ENCODE measurements around the gene KRTAP10-12. TPM values are rescaled to one million over a fixed set of nuclear protein-coding genes. Genes with fewer than 3 reads are reported as not detected.
"Not testable (repeated sequence)": the region's sequence is repeated elsewhere in the genome, so short reads cannot be mapped to it uniquely, and the experiment has no call there.

KRTAP10-12 gene
- total and polyA plus RNA-seq, 2 of the 4 experiments (the other 2 are of a cell fraction): not detected

- in situ Hi-C loops (cut with MboI; ENCODE audit: low sequenced_read_pairs): no loop called here
- Histone ChIP-seq H3K9me3 (ENCODE audit: control insufficient read depth, insufficient read depth, low read length) (no peaks in the 10 kb centered on the region), H3K4ac (ENCODE audit: low read depth, low read length) (no peak overlapping the region), H3K4me1 (ENCODE audit: control insufficient read depth, insufficient read depth, low read length) (no peaks in the 10 kb centered on the region), H2BK120ac (ENCODE audit: low read depth, low read length) (no peak overlapping the region), H4K91ac (ENCODE audit: insufficient read depth, low read depth, low read length) (no peak overlapping the region), H2BK20ac (ENCODE audit: low read depth, low read length) (no peak overlapping the region), H3K18ac (ENCODE audit: low read depth, low read length) (no peak overlapping the region), H2BK15ac (ENCODE audit: low read depth, low read length) (no peak overlapping the region), H2BK5ac (ENCODE audit: low read depth, low read length, poor library complexity, severe bottlenecking) (no peak overlapping the region), H3K56ac (ENCODE audit: extremely low read depth, insufficient read depth, low read length) (no peak overlapping the region), H3K36me3 (ENCODE audit: control insufficient read depth, insufficient read depth, low read length) (no peaks in the 10 kb centered on the region), H3K14ac (replicated peaks; ENCODE audit: low read depth, low read length) (no peak overlapping the region), H3K9me1 (ENCODE audit: insufficient read depth, low read length) (no peaks in the 10 kb centered on the region), H4K5ac (ENCODE audit: low read depth, low read length) (no peak overlapping the region), H3K4me3 (ENCODE audit: insufficient read depth, low read depth, low read length) (no peak overlapping the region), H4K8ac (ENCODE audit: low read depth in 2 of 2, low read length in 2 of 2) (no peak overlapping the region), H3K23ac (ENCODE audit: low read depth, low read length) (no peak overlapping the region), H3K79me1 (ENCODE audit: low read depth in 1 of 2, low read length in 2 of 2) (no peaks in the 10 kb centered on the region), H3K27ac (ENCODE audit: insufficient read depth, low read length) (no peak overlapping the region), H3K9ac (ENCODE audit: low read depth, low read length) (no peak overlapping the region), H2AFZ (replicated peaks; ENCODE audit: low read length, poor library complexity) (no peak overlapping the region), H2AK9ac (replicated peaks; ENCODE audit: low read depth, low read length, poor library complexity) (no peak overlapping the region), H2AK5ac (ENCODE audit: low read depth, low read length) (no peak overlapping the region), H3K4me2 (ENCODE audit: low read depth, low read length) (no peak overlapping the region), H3K27me3 (ENCODE audit: control insufficient read depth, insufficient read depth, low read length) (peaks cover 32% of the 10 kb centered on the region), H4K20me1 (ENCODE audit: insufficient read depth, low read length) (no peaks in the 10 kb centered on the region)
- no TSS peak for BruUV-seq (replicated peaks)
- CTCF ChIA-PET: no interaction called here
- ATAC-seq (ENCODE audit: low read depth) (no peak), DNase-seq (no peak)
- intact Hi-C loops (cut with micrococcal nuclease): no loop called here
- WGBS, 2 experiments (ENCODE audit: extremely low coverage in 2 of 2, insufficient read length in 1 of 2): 40% methylated on average over 2 of the region's 6 CpGs; no CpG with 5 or more reads in 1 of the 2 experiments
- no peak for TF ChIP-seq FOS (IDR thresholded peaks at IDR 0.05; ENCODE audit: low read depth, low read length)
- no peak for TF ChIP-seq MAFK (IDR thresholded peaks at IDR 0.05; ENCODE audit: low read depth, low read length)
- no peak for TF ChIP-seq SMC3 (IDR thresholded peaks at IDR 0.05; ENCODE audit: low read depth, low read length)
- no peak for TF ChIP-seq MAZ (IDR thresholded peaks at IDR 0.05; ENCODE audit: borderline replicate concordance, low read depth, low read length)
- no peak for TF ChIP-seq CEBPB (IDR thresholded peaks at IDR 0.05; ENCODE audit: low read depth, low read length)
- no peak for TF ChIP-seq NFE2L2 (IDR thresholded peaks at IDR 0.05; ENCODE audit: low read depth, low read length)
- no peak for TF ChIP-seq POLR2A (IDR thresholded peaks at IDR 0.05; ENCODE audit: low read depth, low read length)
- TF ChIP-seq BHLHE40 (IDR thresholded peaks at IDR 0.05; ENCODE audit: low read depth, low read length): no peak
- TF ChIP-seq, protein P1, sequence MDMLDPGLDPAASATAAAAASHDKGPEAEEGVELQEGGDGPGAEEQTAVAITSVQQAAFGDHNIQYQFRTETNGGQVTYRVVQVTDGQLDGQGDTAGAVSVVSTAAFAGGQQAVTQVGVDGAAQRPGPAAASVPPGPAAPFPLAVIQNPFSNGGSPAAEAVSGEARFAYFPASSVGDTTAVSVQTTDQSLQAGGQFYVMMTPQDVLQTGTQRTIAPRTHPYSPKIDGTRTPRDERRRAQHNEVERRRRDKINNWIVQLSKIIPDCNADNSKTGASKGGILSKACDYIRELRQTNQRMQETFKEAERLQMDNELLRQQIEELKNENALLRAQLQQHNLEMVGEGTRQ (IDR thresholded peaks at IDR 0.05; ENCODE audit: low read depth, low read length): no peak
- TF ChIP-seq MXI1 (IDR thresholded peaks at IDR 0.05; ENCODE audit: borderline replicate concordance, low read depth, low read length): no peak
- POLR2A ChIA-PET (ENCODE audit: unreplicated experiment): no interaction called here
- dilution Hi-C loops (cut with HindIII; ENCODE audit: low sequenced_read_pairs, unreplicated experiment): no loop called here
Observed at GRCh38 chr21:44684483-44684882, 12.5 kb upstream of the KRTAP10-12 start.

DNA sequence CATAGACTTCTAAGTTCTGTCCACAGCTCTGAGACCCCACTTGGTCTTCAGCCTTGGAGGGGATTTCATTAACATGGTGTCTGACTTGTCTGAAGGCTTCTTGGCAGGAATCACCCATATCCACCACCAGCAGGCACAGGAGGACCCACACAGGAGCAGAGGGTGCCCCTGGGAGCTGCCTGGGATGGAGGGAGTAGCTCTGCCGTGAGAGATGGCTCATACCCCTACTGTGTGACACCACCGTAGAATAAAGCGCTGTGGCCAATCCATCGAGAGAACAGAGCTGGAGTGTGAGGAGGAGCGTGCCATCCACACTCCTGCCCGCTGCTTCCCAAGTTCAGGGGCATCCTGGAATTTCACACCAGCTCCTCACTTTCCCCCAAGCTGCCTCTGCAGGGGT, 11.9 kb upstream of the KRTAP10-12 start:
- CTCF ChIA-PET; H3K4me3 ChIP-seq (ENCODE audit: insufficient read depth, low read depth, low read length); H3K56ac ChIP-seq (ENCODE audit: extremely low read depth, insufficient read depth, low read length); intact Hi-C loops (cut with micrococcal nuclease); H4K8ac ChIP-seq (ENCODE audit: low read depth in 2 of 2, low read length in 2 of 2); H2BK15ac ChIP-seq (ENCODE audit: low read depth, low read length); H3K14ac ChIP-seq (replicated peaks; ENCODE audit: low read depth, low read length); DNase-seq; H3K27ac ChIP-seq (ENCODE audit: insufficient read depth, low read length); H2AK5ac ChIP-seq (ENCODE audit: low read depth, low read length); H4K20me1 ChIP-seq (ENCODE audit: insufficient read depth, low read length); BruUV-seq (replicated peaks); H4K5ac ChIP-seq (ENCODE audit: low read depth, low read length); H3K36me3 ChIP-seq (ENCODE audit: control insufficient read depth, insufficient read depth, low read length); ATAC-seq (ENCODE audit: low read depth); H2BK120ac ChIP-seq (ENCODE audit: low read depth, low read length); H3K79me1 ChIP-seq (ENCODE audit: low read depth in 1 of 2, low read length in 2 of 2); H3K9me1 ChIP-seq (ENCODE audit: insufficient read depth, low read length); H2AFZ ChIP-seq (replicated peaks; ENCODE audit: low read length, poor library complexity); H3K9ac ChIP-seq (ENCODE audit: low read depth, low read length); H3K18ac ChIP-seq (ENCODE audit: low read depth, low read length); H2BK20ac ChIP-seq (ENCODE audit: low read depth, low read length); H3K4me1 ChIP-seq (ENCODE audit: control insufficient read depth, insufficient read depth, low read length); H3K4me2 ChIP-seq (ENCODE audit: low read depth, low read length); H3K4ac ChIP-seq (ENCODE audit: low read depth, low read length); in situ Hi-C loops (cut with MboI; ENCODE audit: low sequenced_read_pairs); dilution Hi-C loops (cut with HindIII; ENCODE audit: low sequenced_read_pairs, unreplicated experiment); H2BK5ac ChIP-seq (ENCODE audit: low read depth, low read length, poor library complexity, severe bottlenecking); H2AK9ac ChIP-seq (replicated peaks; ENCODE audit: low read depth, low read length, poor library complexity); H4K91ac ChIP-seq (ENCODE audit: insufficient read depth, low read depth, low read length); H3K9me3 ChIP-seq (ENCODE audit: control insufficient read depth, insufficient read depth, low read length); H3K23ac ChIP-seq (ENCODE audit: low read depth, low read length); POLR2A ChIA-PET (ENCODE audit: unreplicated experiment): not testable (repeated sequence)
- H3K27me3 ChIP-seq (ENCODE audit: control insufficient read depth, insufficient read depth, low read length): peaks cover 32% of the 10 kb centered on the region
- no CpG with 5 or more reads among the region's 6 CpGs for WGBS, 2 experiments (ENCODE audit: extremely low coverage in 2 of 2, insufficient read length in 1 of 2)
